ENCODE measurements around the gene DPYSL5.
"Not testable (repeated sequence)": the region's sequence is repeated elsewhere in the genome, so short reads cannot be mapped to it uniquely, and the experiment has no call there.

The DPYSL5 gene

DNA sequence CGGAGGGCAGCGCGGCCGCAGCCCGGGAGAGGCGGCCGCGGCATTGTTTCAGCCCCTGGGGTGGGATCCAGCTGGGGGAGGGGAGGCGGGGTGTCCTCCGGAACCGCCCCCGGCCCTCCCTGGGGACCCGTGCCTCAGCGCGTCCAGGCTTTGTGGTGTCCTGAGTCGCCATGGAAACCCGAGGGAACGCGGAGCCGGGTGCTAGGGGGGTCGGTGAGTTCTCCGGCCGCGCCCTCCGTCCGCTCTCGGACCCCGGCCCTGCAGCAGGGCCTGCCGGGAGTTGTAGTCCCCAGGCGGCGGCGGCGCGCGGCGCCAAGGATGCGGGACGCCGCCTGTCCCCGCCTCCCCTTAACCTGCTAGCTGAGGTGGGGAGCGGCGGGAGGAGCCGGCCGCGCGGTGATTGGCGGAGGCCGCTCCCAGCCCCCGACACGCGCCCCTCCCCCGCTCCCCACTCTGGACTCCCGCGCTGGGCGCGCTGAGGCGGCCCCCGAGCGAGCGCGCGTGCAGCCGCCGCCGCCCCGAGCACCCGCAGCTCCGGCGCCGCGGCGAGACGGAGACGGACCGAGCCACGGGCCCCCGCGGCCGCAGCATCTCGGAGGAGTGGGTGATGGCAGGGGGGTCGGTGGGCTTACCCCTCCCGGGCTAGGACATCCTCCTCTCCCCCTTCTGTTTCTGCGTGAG lies at the start of gene DPYSL5:
TSS of gene DPYSL5 (plus strand) at position 478 of the 681 bp plus-strand sequence. CDS start 50,368 bp downstream, outside the sequence.
- no peak for DNase-seq

DNA sequence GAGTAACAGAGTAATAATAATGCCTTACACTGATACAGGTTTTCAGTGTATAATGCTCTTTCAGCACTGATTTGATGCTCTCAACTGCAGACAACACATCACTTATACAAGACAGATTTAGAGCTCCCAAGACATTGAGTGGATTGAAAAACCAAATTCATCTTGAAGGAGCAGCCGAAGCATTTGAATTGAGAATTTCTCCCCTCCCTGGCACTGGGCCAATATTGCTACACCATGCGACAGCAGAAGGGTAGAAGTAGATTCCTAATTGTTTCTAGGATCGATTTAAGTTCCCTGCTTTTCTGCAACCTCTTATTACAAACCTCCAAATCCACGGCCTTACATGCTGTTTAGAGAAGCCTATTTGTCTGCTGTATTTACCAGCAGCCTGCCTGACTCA lies 46.6 kb upstream of the DPYSL5 start:
- DNase-seq: no peak

DNA sequence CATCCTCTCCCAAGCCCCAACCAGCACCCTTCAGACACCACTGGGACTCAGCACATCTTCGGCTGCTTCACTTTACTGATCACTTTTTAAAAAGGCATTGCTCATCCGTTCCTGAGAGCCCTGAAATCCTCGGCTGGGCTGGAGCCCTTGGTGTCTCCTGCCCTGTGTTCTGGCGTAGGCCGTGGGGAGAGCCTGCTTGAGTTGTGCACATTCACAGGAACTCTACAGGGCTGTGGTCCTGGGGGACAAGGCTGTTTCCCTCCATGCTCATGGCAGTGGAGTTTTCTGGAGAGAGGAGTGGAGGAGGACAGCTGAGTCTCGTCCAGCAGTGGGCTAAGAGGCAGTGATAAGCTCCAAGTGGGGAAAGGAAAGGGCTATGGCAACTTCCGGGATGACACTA lies 46.1 kb upstream of the DPYSL5 start:
- no peak for DNase-seq

GRCh38 chr2:26805241-26805676 lies 42.7 kb upstream of the DPYSL5 start:
- DNase-seq: no peak

DNA sequence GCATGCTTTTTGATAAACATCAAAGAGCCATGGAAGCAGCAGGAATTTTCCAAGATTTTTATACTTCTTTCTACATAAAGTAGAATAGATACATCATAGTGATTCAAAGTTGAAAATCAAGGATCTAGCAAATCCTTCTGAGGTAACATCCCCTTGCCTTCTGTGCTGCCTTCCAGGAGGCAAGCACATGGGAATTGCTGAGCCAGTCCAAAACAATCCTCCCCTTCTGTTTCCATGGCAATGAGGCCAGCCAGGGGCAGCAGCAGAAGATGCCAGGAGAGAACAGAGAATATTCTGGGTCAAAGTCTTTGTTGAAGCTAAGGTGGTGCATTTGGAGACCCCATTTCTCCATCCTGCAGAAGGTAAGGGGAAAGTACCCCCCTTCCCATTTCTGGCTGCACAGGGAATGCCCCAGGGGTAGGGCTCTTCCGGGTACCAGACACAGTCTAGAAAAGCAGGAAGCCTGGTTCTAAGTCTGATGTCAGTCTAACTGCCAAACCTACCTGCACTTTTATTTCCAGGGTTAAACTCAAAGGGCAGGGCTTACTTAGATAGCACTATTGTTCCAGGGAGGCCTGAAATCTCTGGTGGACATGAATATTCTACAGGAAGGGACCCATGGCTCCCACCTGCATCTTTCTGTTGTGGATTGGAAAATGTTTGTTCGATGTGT lies 40.0 kb upstream of the DPYSL5 start:
- no peak for DNase-seq

DNA sequence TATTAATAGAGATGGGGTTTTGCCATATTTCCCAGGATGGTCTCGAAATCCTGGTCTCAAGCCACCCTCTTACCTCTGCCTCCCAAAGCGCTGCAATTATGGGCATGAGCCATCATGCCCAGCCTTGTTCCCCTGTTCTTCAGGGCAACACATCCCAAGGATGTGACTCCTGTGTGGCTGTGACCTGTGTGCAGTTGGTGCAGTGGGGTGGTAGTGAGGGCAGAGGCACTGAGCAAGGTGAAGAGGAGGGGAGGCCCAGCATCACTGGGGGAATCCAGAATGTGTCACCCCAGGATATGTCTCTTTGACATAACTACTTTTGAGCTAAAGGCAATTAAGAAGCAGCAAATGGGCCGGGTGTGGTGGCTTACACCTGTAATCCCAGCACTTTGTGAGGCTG lies 38.7 kb upstream of the DPYSL5 start:
- DNase-seq: no peak

GRCh38 chr2:26809876-26810577 lies 37.9 kb upstream of the DPYSL5 start:
- DNase-seq: no peak

DNA sequence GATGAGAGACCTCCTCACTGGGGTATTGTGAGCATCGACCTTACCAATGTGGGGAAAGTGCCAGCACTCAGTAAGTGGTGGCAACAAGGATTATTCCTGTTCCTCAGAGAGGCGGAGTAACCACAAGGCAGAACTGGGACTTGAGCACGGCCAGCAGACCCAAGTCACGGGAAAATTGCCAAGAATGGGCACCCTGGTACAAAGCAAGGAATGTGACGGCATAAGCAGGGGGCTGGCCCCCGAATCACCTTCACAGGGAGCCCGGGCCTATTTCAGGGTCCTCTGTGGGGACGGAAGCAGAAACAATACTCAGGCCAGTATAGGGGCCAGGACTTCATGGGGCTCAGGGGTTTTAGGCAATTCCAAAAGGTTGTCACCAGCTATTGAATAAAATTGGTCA lies 36.7 kb upstream of the DPYSL5 start:
- DNase-seq: no peak

DNA sequence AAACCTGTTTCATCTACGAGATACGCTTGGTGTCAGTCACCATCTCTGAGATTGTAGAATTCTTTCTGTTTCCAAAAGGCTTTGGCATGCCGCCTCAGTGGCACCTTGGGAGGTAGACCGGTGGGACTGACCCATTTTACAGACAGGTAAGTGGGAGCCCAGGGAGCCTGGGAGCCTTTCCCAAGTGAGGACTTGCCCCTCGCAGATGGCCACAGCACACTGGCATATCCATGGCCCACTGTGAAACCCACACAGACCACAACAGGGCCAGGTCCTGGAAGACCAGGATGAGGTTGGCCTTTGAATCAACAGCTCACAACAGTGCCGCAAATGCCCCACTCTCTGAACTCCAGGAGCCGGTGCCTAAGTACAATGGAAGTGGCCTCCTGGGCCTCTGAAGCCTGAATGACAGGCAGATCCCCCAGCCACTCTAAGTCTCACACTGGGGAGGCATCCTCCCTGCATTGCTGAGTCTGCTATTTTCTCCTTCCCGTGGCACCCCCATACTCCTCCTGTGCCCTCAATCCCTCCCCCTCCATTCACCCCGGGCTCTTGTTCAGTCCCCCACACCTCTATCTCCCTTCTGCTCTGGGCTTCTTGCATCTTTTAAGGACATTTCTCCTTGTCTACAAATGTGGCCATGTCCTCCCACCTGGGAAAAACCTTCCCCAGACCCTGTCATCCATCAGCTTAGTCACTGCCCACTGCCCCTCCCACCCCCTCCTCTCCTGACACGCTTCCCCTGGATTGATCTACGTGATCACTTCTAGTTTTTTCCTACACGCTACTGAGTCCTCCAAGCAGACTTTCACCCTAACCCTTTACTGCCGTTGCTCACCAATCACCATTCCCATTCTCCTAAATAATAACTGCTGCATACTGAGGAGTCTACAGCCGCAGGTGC lies 35.9 kb upstream of the DPYSL5 start:
- DNase-seq: no peak

DNA sequence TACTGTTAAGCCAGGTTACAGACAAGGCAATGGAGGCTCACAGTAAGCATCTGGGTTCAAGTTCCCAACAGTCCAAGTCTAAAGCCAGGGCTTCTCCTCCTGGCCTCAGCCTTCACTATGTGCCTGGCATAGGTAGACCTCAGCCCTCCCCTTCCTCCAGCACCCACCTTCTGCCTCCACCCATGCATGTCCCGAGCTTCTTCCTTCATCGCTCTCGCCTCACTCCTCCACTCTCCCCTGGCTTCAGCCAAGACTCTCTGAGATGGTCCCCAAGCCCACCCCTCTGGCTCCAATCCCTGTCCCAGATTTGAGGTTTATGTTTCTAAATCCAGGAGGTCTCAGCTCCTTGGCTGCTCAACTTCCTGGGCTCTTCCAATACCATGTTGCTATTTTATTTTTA lies 35.2 kb upstream of the DPYSL5 start:
- no peak for DNase-seq

- not testable (repeated sequence) for DNase-seq
Observed at GRCh38 chr2:26814072-26814765, 33.7 kb upstream of the DPYSL5 start.

- DNase-seq: no peak
Observed at GRCh38 chr2:26816893-26817292, 31.0 kb upstream of the DPYSL5 start.

GRCh38 chr2:26818255-26818654 lies 29.7 kb upstream of the DPYSL5 start:
- no peak for DNase-seq

GRCh38 chr2:26818972-26819371 lies 29.0 kb upstream of the DPYSL5 start:
- no peak for DNase-seq

DNA sequence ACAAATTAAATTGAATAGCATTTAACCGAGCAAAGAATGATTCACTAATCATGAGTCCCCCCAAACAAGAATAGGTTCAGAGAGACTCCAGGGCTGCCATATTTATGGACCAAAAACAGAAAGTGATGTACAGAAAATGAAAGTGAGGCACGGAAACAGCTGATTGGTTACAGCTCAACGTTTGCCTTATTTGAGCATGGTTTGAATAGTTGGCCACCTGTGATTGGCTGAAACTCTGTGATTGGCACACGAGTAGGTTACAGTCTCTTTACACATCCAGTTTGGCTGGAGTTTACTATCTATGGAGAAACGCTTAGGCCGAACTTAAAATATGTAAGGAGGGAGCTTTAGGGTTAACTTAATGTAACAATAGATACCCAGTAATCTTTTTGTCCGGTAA lies 27.0 kb upstream of the DPYSL5 start:
- DNase-seq: no peak

GRCh38 chr2:26822877-26823276 lies 25.1 kb upstream of the DPYSL5 start:
- DNase-seq: no peak

DNA sequence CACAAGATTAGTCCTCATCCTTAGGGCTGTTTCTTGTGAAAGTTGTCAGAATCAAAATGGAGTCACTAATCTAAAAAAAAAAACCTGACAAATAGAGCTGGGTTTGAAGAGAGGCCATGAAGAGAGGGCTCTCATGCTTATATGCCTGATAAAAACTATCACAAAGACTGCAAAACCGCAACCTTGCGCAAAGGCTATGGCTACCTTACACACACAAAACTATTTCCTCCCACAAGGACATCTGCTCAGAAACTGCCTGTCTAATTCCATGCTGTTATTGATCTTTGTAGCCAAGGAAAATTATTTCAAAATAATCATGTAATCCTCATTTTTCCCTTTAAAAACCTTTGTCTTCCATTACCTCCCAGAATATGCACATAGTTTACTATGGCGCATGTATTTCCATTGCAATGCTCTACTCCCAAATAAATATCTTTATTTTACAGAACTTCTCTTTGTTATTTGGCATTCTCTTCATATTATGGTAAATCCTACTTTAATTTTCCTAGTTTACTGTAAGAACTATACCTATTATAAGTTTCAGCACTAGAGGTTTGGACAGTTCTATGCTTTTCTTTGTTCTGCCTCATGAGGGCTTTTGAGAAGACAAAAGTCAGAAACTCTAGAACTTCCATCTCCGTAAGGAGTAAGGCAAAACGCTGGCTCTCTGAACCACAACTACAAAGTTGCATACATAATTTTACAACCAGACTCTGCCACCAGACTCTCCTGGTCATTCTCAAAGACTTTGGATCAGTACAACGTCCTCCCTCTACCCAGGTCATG lies 9.6 kb upstream of the DPYSL5 start:
- no peak for DNase-seq

DNA sequence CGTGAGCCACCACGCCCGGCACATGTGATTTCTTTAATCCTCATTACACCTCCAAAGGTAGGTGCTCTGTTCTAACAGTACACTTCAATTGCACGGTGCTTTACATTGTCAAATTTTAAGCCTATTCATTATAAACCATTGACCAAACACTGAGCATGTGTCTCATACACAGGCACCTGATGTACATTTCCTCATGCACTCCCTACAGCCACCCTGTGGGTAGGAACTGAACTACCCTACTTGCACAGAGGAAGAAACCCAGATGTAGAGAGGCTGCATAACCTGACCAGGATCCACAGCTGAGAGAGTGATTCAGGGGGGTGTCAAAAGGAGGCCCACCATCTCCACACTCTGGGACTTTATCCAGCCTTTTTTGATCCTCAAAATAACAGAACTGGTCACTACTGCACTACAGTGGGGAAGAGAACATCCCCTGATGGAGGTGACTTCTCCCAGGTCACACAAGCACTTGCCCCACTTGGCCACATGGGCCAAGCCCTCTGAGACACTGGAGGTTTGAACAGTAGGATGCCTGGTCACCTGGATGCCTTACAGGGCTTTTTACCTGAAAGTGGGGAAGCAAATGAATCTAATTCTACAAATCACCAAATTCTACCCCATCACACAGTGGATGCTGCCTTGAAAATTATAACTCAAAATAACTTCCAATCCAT lies 6.9 kb upstream of the DPYSL5 start:
- DNase-seq: no peak

GRCh38 chr2:26843041-26843440 lies 4.9 kb upstream of the DPYSL5 start:
- no peak for DNase-seq

- DNase-seq: no peak
Observed at GRCh38 chr2:26845021-26845420, 2.9 kb upstream of the DPYSL5 start.
